Inflammatory macrophage treated with lipopolysaccharide for 4 hours (primary cell): ENCODE measurements around the gene COLEC11.
"Not testable (repeated sequence)": the region's sequence is repeated elsewhere in the genome, so short reads cannot be mapped to it uniquely, and the experiment has no call there.

Experiments used
- DNase-seq: peaks from one replicate; pipeline ENCODE4 v3.0.0-alpha.2; 2020

COLEC11 gene

DNA sequence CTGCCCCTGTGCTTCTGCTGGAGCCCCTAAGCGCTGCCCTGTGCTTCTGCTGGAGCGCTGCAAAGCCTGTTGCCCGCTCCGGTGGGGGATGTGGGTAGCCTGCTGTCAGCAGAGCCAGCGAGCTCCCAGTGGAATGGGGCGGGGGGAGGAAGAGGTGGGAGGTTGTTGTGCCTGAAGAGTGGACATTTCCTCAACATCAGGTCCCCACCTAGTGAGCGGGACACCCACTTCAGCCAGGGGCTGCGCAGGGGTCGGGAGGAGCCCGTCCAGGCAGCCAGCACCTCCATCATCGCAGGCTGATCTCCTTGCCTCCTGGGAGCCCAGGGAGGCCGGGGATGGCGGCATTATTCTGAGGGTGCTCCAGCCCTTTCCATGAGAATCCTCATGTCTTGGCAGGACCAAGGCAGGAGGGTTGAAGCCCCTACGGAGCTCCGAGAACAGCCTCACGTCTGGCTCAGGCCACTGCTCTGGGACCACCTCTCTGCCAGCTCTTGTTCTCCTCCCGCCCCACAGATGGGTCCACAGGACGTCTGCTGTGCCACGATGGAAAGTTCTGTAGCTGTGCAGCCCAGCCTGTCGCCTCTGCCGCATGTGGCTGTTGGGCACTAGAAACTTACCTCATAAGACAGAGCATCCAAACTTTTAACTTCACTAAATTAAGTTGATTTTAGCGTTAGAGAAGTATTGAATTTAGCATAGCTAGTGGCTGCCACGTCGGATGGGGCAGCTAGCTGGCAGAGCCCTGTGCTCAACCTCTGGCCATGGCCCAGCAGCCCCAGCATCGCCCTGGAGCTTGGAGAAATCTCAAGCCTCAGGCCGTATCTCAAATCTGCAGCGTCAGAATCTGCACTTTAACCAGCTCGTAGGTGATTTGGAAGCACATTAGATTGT, 61.2 kb downstream of the COLEC11 start:
- no peak for DNase-seq

GRCh38 chr2:3656762-3657721, 62.1 kb downstream of the COLEC11 start:
- DNase-seq = no peak

- DNase-seq = no peak
Measured at GRCh38 chr2:3657881-3658280, 63.0 kb downstream of the COLEC11 start, which contains the start of gene ALLC. Gene ALLC (plus strand): TSS chr2:3658200. CDS start chr2:3671158, 12,958 bp downstream.

- DNase-seq = peak; percentile 1
Measured at GRCh38 chr2:3659447-3660432, 64.8 kb downstream of the COLEC11 start.

- not testable (repeated sequence) for DNase-seq
Measured at GRCh38 chr2:3660640-3661039, 65.7 kb downstream of the COLEC11 start.

DNA sequence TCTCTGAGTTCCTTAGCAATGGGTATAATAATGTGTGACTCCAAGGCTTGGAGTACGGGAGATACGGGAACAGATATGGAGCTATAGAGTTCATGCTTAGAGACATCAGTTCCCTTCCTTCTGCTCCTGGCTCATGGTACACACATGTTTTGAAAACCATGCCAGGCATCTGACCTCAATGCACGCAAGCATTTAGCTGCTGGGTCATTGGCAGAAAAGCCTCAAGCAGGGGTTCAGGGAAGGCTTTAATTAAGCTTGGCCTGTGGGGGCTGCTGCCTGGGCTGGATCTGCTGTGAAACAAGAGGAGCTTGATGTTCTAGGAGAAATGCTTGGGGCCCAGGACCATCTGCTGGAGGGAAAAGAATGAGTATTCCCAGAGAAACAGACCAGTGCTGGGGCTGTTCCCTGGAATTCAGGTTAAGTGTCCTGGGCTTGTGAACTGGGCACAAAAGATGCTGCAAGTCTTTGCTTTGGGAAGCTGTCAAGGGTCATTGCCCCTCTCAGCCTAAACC, 66.3 kb downstream of the COLEC11 start:
- DNase-seq = no peak

- no peak for DNase-seq
Measured at GRCh38 chr2:3662239-3662638, 67.3 kb downstream of the COLEC11 start.

- DNase-seq = no peak
Measured at GRCh38 chr2:3664118-3664517, 69.2 kb downstream of the COLEC11 start.

- DNase-seq = no peak
Measured at GRCh38 chr2:3664925-3665324, 70.0 kb downstream of the COLEC11 start.

DNA sequence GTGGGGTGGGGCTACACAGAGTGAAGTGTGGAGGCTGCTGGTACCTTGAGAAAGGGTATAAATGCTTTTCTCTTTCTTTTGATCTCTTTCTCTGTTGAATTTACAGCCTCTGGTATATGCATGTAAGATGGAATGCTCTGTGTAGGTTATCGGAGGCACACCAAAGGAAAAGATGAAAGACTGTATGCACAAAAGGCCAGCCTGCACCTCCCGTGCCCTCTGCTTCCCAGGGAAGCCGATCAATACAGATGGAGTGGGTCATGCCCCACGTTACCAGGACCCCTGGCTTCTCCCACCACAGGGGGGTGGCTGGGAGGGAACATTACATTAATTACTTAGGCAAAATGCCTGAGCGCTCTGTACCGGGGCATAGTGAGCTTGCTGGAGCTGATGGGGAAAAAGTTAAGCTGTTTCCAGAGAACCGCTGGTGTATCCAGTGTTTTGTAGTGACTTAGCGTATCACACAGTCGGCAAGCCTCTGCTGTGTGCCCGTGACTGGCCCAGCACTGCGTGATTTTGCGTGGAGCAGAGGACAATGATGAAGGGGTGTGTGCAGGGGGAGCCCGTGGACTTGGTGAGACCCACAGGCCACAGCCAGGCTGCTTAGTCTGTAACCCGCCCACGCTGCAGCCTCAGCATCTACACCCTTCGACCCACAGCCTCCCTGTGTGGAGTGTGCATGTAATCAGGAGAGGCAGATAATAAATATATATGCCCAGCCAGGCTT, 71.1 kb downstream of the COLEC11 start:
- no peak for DNase-seq

- DNase-seq = no peak
Measured at GRCh38 chr2:3666613-3666975, 71.7 kb downstream of the COLEC11 start.

GRCh38 chr2:3667151-3667631, 72.3 kb downstream of the COLEC11 start:
- no peak for DNase-seq

- no peak for DNase-seq
Measured at GRCh38 chr2:3669656-3670055, 74.7 kb downstream of the COLEC11 start.

- DNase-seq = no peak
Measured at GRCh38 chr2:3670376-3670775, 75.5 kb downstream of the COLEC11 start.

DNA sequence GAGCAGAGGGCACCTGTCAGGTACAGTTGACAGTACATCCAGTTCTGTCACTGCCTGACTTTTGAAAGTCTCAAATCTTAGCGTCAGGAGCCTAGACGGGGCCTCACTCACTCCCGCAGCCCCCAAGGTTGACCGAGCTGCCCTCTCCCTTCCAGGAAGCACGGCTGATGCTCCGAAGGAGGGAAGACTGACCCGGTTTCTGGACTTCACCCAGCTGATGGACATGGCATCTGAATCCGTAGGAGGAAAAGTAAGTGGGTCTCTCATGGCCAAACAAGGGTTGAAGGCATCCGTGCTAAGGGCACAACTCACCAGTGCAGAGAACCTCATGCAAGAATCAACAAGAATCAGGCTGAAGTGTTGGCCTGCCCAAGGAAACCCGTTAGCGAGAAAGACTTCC, 76.0 kb downstream of the COLEC11 start:
- DNase-seq = no peak

- DNase-seq = no peak
Measured at GRCh38 chr2:3672861-3673678, 78.2 kb downstream of the COLEC11 start.

- no peak for DNase-seq
Measured at GRCh38 chr2:3674066-3674845, 79.3 kb downstream of the COLEC11 start.

- no peak for DNase-seq
Measured at GRCh38 chr2:3675687-3676086, 80.8 kb downstream of the COLEC11 start.

GRCh38 chr2:3677436-3677835, 82.5 kb downstream of the COLEC11 start:
- DNase-seq = no peak

GRCh38 chr2:3678212-3678611, 83.3 kb downstream of the COLEC11 start:
- no peak for DNase-seq
